Pons (tissue), 1 donor: ENCODE data around the gene GREB1L.
"Not testable (repeated sequence)": the region's sequence is repeated elsewhere in the genome, so short reads cannot be mapped to it uniquely, and the experiment has no call there.

Experiments
- DNase-seq: peaks from one replicate; pipeline ENCODE4 v3.0.0-alpha.2; 2016; ENCODE audit warnings: low spot score

GREB1L gene

GRCh38 chr18:21264651-21265050 is 22.6 kb downstream of the GREB1L start:
- peak; percentile 52 for DNase-seq

GRCh38 chr18:21265971-21266673 is 24.1 kb downstream of the GREB1L start:
- DNase-seq: no peak

- peak; percentile 53 for DNase-seq
Observed at GRCh38 chr18:21267400-21267799, 25.4 kb downstream of the GREB1L start.

- DNase-seq: no peak
Observed at GRCh38 chr18:21269349-21269748, 27.3 kb downstream of the GREB1L start.

- no peak for DNase-seq
Observed at GRCh38 chr18:21270453-21270852, 28.4 kb downstream of the GREB1L start.

GRCh38 chr18:21272016-21272579 is 30.1 kb downstream of the GREB1L start:
- DNase-seq: no peak

- no peak for DNase-seq
Observed at GRCh38 chr18:21273568-21273967, 31.5 kb downstream of the GREB1L start.

- no peak for DNase-seq
Observed at GRCh38 chr18:21275645-21276044, 33.6 kb downstream of the GREB1L start.

GRCh38 chr18:21277578-21277977 is 35.5 kb downstream of the GREB1L start:
- DNase-seq: no peak

GRCh38 chr18:21278218-21278617 is 36.2 kb downstream of the GREB1L start:
- not testable (repeated sequence) for DNase-seq

GRCh38 chr18:21281603-21282002 is 39.6 kb downstream of the GREB1L start:
- no peak for DNase-seq

GRCh38 chr18:21284540-21284939 is 42.5 kb downstream of the GREB1L start:
- no peak for DNase-seq

- DNase-seq: no peak
Observed at GRCh38 chr18:21289827-21290226, 47.8 kb downstream of the GREB1L start.

- DNase-seq: no peak
Observed at GRCh38 chr18:21291106-21291505, 49.1 kb downstream of the GREB1L start.

- no peak for DNase-seq
Observed at GRCh38 chr18:21293479-21293878, 51.4 kb downstream of the GREB1L start.

GRCh38 chr18:21295101-21295500 is 53.1 kb downstream of the GREB1L start:
- DNase-seq: no peak

- DNase-seq: no peak
Observed at GRCh38 chr18:21296045-21296444, 54.0 kb downstream of the GREB1L start.

GRCh38 chr18:21298351-21298750 is 56.3 kb downstream of the GREB1L start:
- DNase-seq: no peak

- DNase-seq: no peak
Observed at GRCh38 chr18:21300035-21300907, 58.2 kb downstream of the GREB1L start.

GRCh38 chr18:21300908-21301200 is 58.8 kb downstream of the GREB1L start:
- DNase-seq: no peak

GRCh38 chr18:21303445-21303844 is 61.4 kb downstream of the GREB1L start:
- no peak for DNase-seq

- no peak for DNase-seq
Observed at GRCh38 chr18:21303895-21304294, 61.9 kb downstream of the GREB1L start.

- DNase-seq: no peak
Observed at GRCh38 chr18:21305621-21306020, 63.6 kb downstream of the GREB1L start.
